SHP77 (cell line): ENCODE results near the gene MAB21L1.

ENCODE experiments used
- DNase-seq, 2 experiments: peaks; one replicate each; lab custom pipeline; 2025; lab: John Stamatoyannopoulos, UW

Gene MAB21L1

GRCh38 chr13:35479706-35480105 lies 3.2 kb upstream of the MAB21L1 start:
- no peak for DNase-seq

GRCh38 chr13:35479038-35479492 lies 2.6 kb upstream of the MAB21L1 start:
- no peak for DNase-seq

- no peak for DNase-seq
These were observed 2.0 kb upstream of the MAB21L1 start for GRCh38 chr13:35478271-35479037.

GRCh38 chr13:35477386-35477946 lies 977 bp upstream of the MAB21L1 start:
- DNase-seq = no peak

GRCh38 chr13:35475212-35475959 lies 1.1 kb downstream of the MAB21L1 start:
- no peak for DNase-seq

GRCh38 chr13:35474496-35475211 lies 1.8 kb downstream of the MAB21L1 start:
- no peak for DNase-seq

GRCh38 chr13:35473802-35474201 lies 2.7 kb downstream of the MAB21L1 start:
- DNase-seq = no peak

- DNase-seq = no peak
These were observed 3.2 kb downstream of the MAB21L1 start for GRCh38 chr13:35473206-35473775.

- no peak for DNase-seq
These were observed 4.1 kb downstream of the MAB21L1 start for GRCh38 chr13:35472323-35472881.

GRCh38 chr13:35471706-35472322 lies 4.7 kb downstream of the MAB21L1 start:
- DNase-seq = no peak

- DNase-seq = no peak
These were observed 5.5 kb downstream of the MAB21L1 start for GRCh38 chr13:35470671-35471661.

- no peak for DNase-seq
These were observed 6.5 kb downstream of the MAB21L1 start for GRCh38 chr13:35469806-35470525.

- no peak for DNase-seq
These were observed 8.3 kb downstream of the MAB21L1 start for GRCh38 chr13:35468195-35468594.

GRCh38 chr13:35465371-35465770 lies 11.1 kb downstream of the MAB21L1 start:
- no peak for DNase-seq

GRCh38 chr13:35460061-35460460 lies 16.4 kb downstream of the MAB21L1 start:
- DNase-seq = no peak

- DNase-seq = no peak
These were observed 19.2 kb downstream of the MAB21L1 start for GRCh38 chr13:35457258-35457657.

GRCh38 chr13:35455022-35455421 lies 21.5 kb downstream of the MAB21L1 start:
- no peak for DNase-seq

- DNase-seq = no peak
These were observed 26.7 kb downstream of the MAB21L1 start for GRCh38 chr13:35449821-35450220.

- no peak for DNase-seq
These were observed 28.0 kb downstream of the MAB21L1 start for GRCh38 chr13:35448465-35448864.
